ENCODE data around the gene MT1B.

GRCh38 chr16:56681939-56682702 is 30.4 kb downstream of the MT1B start, which contains the start of gene MT1X:
- no peak for TF ChIP-seq CTCF (IDR thresholded peaks at IDR 0.05)
- peak; percentile 69 to 97 for TF ChIP-seq POLR2A (IDR thresholded peaks at IDR 0.05)

Data from heart left ventricle (tissue), 13 donors.